Progenitor cell of endocrine pancreas (in vitro differentiated cells): ENCODE results near the gene ZNF574. TPM values are rescaled to one million over a fixed set of nuclear protein-coding genes. Genes with fewer than 3 reads are reported as not detected.

Experiments
- DNase-seq: peaks from one replicate; pipeline ENCODE4 v3.0.0; 2021; ENCODE audit warnings: low spot score; ENCODE audit not compliant: unreplicated experiment
- H3K27ac Mint-ChIP-seq: 2 replicates; pipeline ENCODE4 v1.8.0; 2021; ENCODE audit warnings: mild to moderate bottlenecking, moderate library complexity, mixed read lengths
- H3K27me3 Mint-ChIP-seq: 2 replicates; pipeline ENCODE4 v1.8.0; 2021; ENCODE audit warnings: mixed read lengths
- H3K36me3 Mint-ChIP-seq: 2 replicates; pipeline ENCODE4 v1.8.0; 2022; ENCODE audit warnings: mixed read lengths; ENCODE audit not compliant: insufficient read depth
- H3K4me1 Mint-ChIP-seq: 2 replicates; pipeline ENCODE4 v1.8.0; 2021; ENCODE audit warnings: low read depth, mixed read lengths
- H3K4me3 Mint-ChIP-seq: 2 replicates; pipeline ENCODE4 v1.8.0; 2021; ENCODE audit warnings: low read depth, mild to moderate bottlenecking, moderate library complexity, mixed read lengths
- H3K9me3 Mint-ChIP-seq: 2 replicates; pipeline ENCODE4 v1.8.0; 2021; ENCODE audit warnings: low read depth, mixed read lengths
- CTCF ChIP-seq: fragments of 200-600 bp; sonication (generic); IDR thresholded peaks from one replicate; pipeline ENCODE4 v1.5.0; 2021; ENCODE audit warnings: antibody characterized with exemption, mild to moderate bottlenecking; ENCODE audit not compliant: unreplicated experiment
- total RNA-seq: library from RNA; stranded (reverse); gene quantifications from 2 replicates; pipeline ENCODE4 v1.2.1, GENCODE V29; 2021

The ZNF574 gene
- total RNA-seq, 1 donor from 2014 or later, result 22.5 TPM

- peaks cover 35% of the 10 kb centered on the region for H3K27me3 Mint-ChIP-seq
- H3K9me3 Mint-ChIP-seq, result no peaks in the 10 kb centered on the region
- H3K27ac Mint-ChIP-seq, result no peak overlapping the region
- no peaks in the 10 kb centered on the region for H3K4me1 Mint-ChIP-seq
- no peak overlapping the region for H3K4me3 Mint-ChIP-seq
- no peak for DNase-seq
- no peaks in the 10 kb centered on the region for H3K36me3 Mint-ChIP-seq
- peak; percentile 14 for TF ChIP-seq CTCF
Observed at GRCh38 chr19:42116308-42117075, 40.5 kb downstream of the ZNF574 start.

GRCh38 chr19:42117076-42117475, 41.1 kb downstream of the ZNF574 start:
- no peak for TF ChIP-seq CTCF
- Mint-ChIP-seq H3K4me1 (no peaks in the 10 kb centered on the region), H3K27me3 (peaks cover 34% of the 10 kb centered on the region), H3K4me3 (no peak overlapping the region), H3K9me3 (no peaks in the 10 kb centered on the region), H3K36me3 (no peaks in the 10 kb centered on the region), H3K27ac (no peak overlapping the region)
- DNase-seq, result no peak

GRCh38 chr19:42120276-42120980, 44.5 kb downstream of the ZNF574 start:
- no peak for DNase-seq

GRCh38 chr19:42121036-42121621, 45.2 kb downstream of the ZNF574 start:
- H3K4me3 Mint-ChIP-seq, result no peak overlapping the region
- H3K9me3 Mint-ChIP-seq, result no peaks in the 10 kb centered on the region
- no peak for DNase-seq
- no peaks in the 10 kb centered on the region for H3K36me3 Mint-ChIP-seq
- TF ChIP-seq CTCF, result no peak
- H3K27ac Mint-ChIP-seq, result no peak overlapping the region
- peaks cover 31% of the 10 kb centered on the region for H3K27me3 Mint-ChIP-seq
- H3K4me1 Mint-ChIP-seq, result no peaks in the 10 kb centered on the region

More at GRCh38 chr19:42120276-42120980, 44.5 kb downstream of the ZNF574 start:
- no peak overlapping the region for H3K27ac Mint-ChIP-seq
- H3K27me3 Mint-ChIP-seq, result peaks cover 32% of the 10 kb centered on the region
- H3K9me3 Mint-ChIP-seq, result no peaks in the 10 kb centered on the region
- no peak overlapping the region for H3K4me3 Mint-ChIP-seq
- TF ChIP-seq CTCF, result no peak
- no peaks in the 10 kb centered on the region for H3K36me3 Mint-ChIP-seq
- H3K4me1 Mint-ChIP-seq, result no peaks in the 10 kb centered on the region

- H3K27me3 Mint-ChIP-seq, result peaks cover 31% of the 10 kb centered on the region
- no peak for DNase-seq
- H3K9me3 Mint-ChIP-seq, result no peaks in the 10 kb centered on the region
- TF ChIP-seq CTCF, result no peak
- H3K4me1 Mint-ChIP-seq, result no peaks in the 10 kb centered on the region
- H3K36me3 Mint-ChIP-seq, result no peaks in the 10 kb centered on the region
- H3K27ac Mint-ChIP-seq, result no peak overlapping the region
- no peak overlapping the region for H3K4me3 Mint-ChIP-seq
Observed at GRCh38 chr19:42121656-42122069, 45.7 kb downstream of the ZNF574 start.
